Hematopoietic multipotent progenitor cell (in vitro differentiated cells): Measurements from ENCODE around the gene SLC16A13. TPM values are rescaled to one million over a fixed set of nuclear protein-coding genes. Genes with fewer than 3 reads are reported as not detected.
A peak's percentile ranks its signal among the peaks of the same experiment; 100 is the strongest.
"Not testable (repeated sequence)": the region's sequence is repeated elsewhere in the genome, so short reads cannot be mapped to it uniquely, and the experiment has no call there.

Experiments used
- DNase-seq, 3 donors: peaks; one replicate each; pipeline ENCODE4 v3.0.0-alpha.2; 2011 to 2015; ENCODE audit warnings: low read depth in 2 of 3, low spot score in 2 of 3
- total RNA-seq: library from RNA; depleted of rRNA; stranded (reverse); fragments of >200 nt; gene quantifications from one replicate; pipeline ENCODE4 v1.2.3, GENCODE V29; 2012

SLC16A13 gene
- total RNA-seq, 1 donor = 3.0 TPM

- DNase-seq = peak in 2 of 3 donors; percentile 50 to 54
These were observed 24.5 kb downstream of the SLC16A13 start for GRCh38 chr17:7060165-7060891.

DNA sequence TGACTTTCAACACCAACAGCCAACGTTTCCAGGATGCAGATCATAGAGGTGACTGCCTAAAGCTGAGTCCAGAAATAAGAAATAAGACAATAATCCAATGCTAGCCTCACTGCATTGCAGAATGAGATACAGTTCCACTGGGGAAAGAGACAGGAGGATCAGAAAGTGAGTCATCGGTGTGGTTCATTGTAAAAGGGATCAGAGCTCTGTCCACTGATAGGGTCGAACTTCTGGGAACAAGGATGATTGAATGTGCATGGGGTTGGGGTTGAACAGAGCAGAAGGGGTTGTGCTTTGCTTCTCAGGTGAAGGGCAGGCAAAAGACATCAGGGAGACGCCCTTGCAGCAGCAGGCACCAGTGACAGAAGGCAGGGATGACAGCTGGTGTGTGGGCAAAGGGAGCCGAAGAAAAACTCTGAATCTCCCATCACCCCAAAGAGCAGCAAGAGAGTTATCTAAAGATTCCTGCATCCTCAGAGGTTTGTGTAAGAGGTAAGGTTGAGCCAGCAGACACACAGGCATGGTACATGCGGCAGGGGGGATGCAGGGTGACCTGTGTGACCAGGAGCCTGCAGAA, 27.8 kb downstream of the SLC16A13 start:
- DNase-seq = no peak

- no peak for DNase-seq
These were observed 28.4 kb downstream of the SLC16A13 start for GRCh38 chr17:7064261-7064660.

DNA sequence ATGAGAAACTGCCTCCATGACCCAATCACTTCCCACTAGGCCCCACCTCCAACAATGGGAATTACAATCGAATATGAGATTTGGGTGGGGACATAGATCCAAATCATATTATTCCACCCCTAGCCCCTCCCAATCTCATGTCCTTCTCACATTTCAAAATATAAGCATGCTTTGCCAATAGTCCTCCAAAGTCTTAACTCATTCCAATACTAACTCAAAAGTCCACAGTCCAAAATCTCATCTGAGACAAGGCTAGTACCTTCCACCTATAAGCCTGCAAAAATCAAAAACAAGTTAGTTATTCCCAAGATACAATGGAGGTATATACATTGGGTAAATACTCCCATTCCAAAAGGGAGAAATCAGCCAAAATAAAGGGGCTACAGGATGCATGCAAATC, 31.4 kb downstream of the SLC16A13 start:
- no peak for DNase-seq

GRCh38 chr17:7068268-7068667, 32.5 kb downstream of the SLC16A13 start:
- no peak for DNase-seq

DNA sequence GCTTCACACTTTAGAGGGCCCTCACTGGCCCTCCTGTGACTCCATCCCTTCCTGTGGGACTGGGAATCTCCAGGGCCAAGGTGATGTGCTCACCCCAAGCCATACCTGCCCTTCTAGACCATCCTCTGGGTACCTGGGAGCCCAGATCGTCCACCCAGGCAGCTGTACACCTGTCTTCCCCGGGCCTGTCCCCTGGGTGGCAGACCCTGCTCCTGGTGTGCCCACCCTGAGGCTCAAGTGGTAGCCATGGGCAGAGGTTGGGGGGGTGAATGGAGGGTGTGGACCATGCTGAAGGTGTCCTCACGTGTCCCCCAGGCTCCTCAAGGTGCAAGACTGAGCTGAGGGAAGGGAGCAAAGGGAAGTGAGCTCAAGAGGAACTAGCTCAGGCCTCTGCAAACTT, 34.9 kb downstream of the SLC16A13 start:
- no peak for DNase-seq

DNA sequence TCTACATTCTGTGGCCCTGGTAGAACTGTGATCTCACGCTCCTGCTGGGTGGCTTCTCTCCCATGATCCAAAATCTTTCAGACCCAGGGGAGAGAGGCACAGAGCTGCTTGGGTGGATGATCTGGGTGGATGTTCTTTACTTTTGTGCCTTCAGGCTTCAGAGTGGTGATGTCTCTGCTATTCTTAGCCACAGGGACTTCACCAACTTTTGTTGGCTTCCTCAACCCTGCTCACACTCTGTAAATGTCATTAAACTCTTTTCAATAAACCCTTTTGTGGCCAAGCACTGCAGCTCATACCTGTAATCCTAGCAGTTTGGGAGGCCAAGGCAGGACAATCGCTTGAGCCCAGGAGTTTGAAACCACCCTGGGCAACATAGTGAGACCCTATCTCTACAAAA, 36.6 kb downstream of the SLC16A13 start:
- DNase-seq = no peak

- DNase-seq = no peak
These were observed 39.1 kb downstream of the SLC16A13 start for GRCh38 chr17:7074931-7075330.

- no peak for DNase-seq
These were observed 42.2 kb downstream of the SLC16A13 start for GRCh38 chr17:7077911-7078546.

- no peak for DNase-seq
These were observed 42.9 kb downstream of the SLC16A13 start for GRCh38 chr17:7078711-7079110.

- no peak for DNase-seq
These were observed 44.0 kb downstream of the SLC16A13 start, which contains the start of gene CLEC10A for GRCh38 chr17:7079581-7080455. CLEC10A (minus strand) TSS chr17:7080251; CDS start chr17:7078812, 1,439 bp downstream.

DNA sequence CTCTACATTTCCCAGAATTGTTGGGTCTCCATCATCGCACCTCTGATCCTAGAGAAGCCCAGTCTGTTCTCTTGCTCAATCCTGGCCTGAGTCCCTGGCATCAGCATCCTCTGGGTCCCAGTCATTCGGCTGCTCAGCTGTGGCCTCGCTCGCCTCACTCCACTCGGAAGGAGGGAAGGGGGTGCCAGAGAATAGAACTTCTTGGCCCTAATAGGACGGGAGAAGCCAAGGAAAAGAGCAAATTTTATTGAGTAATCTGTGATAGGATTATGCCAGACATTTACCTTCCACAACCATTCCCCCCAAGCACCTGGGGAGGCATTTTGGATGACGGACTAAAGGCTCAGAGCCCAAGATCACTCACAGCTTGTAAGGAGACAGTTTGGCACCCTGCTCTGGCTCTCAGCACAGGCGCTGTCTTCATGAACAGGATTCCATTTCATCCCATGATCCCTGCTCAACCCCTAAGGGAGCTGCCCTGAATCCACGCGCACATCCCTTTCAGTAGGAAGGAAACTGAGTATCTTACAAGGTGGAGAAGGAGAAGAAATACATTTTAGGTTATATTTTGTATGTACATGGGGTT, 44.7 kb downstream of the SLC16A13 start:
- DNase-seq = no peak

GRCh38 chr17:7081341-7082062, 45.7 kb downstream of the SLC16A13 start:
- peak in 2 of 3 donors; percentile 78 to 93 for DNase-seq

DNA sequence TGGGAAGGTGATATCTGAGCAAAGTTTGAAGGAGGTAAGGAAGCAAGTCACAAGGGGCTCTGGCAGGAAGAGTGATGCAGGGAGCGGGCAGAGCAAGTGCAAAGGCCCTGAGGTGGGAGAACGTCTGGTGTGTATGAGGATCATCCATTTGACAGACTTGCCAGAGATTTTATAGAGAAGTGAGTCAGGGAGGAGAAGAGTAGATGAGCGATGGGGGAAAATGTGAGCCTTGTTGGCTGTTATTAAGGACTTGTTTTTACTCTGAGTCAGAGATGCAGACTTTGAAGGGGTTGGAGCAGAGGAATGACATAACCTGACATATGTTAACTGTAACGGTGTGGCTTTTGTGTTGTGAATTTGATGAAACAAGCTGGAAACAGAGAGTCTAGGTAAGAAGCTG, 47.8 kb downstream of the SLC16A13 start:
- no peak for DNase-seq

- DNase-seq = peak in 1 of 3 donors; percentile 11
These were observed 48.3 kb downstream of the SLC16A13 start for GRCh38 chr17:7084088-7084487.

DNA sequence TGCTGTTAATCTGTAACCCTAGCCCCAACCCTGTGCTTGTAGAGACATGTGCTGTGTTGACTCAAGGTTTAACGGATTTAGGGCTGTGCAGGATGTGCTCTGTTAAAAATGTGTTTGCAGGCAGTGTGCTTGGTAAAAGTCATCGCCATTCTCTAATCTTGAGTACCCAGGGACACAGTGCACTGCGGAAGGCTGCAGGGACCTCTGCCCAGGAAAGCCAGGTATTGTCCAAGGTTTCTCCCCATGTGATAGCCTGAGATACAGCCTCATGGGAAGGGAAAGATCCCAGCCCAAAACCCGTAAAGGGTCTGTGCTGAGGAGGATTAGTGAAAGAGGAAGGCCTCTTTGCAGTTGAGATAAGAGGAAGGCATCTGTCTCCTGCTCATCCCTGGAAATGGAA, 52.6 kb downstream of the SLC16A13 start:
- DNase-seq = not testable (repeated sequence)

DNA sequence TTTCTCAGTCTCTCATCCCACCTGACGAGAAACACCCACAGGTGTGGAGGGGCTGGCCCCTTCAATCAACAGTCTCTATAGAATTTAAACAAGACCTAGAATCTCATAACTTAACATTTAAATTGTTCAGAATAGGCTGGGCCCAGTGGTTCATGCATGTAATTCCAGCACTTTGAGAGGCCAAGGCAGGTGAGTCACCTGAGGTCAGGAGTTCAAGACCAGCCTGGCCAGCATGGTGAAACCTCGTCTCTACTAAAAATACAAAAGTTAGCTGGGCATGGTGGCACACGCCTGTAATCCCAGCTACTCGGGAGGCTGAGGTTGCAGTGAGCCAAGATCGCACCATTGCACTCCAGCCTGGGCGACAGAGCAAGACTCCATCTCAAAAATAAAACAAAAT, 53.8 kb downstream of the SLC16A13 start:
- DNase-seq = not testable (repeated sequence)
